ENCODE data around the gene CLDN18. TPM values are rescaled to one million over a fixed set of nuclear protein-coding genes. Genes with fewer than 3 reads are reported as not detected.

CLDN18 gene
- not detected in 2 replicates for total RNA-seq

GRCh38 chr3:138009476-138010272 is at the start of gene CLDN18:
Gene CLDN18 (plus strand): TSS chr3:138010165. CDS start chr3:138010226, 61 bp downstream.
- TF ChIP-seq CTCF (IDR thresholded peaks at IDR 0.05; ENCODE audit: insufficient read depth, low read length, poor library complexity, severe bottlenecking), result no peak
- Histone ChIP-seq H3K36me3 (ENCODE audit: control insufficient read depth, insufficient read depth, low read length) (no peaks in the 10 kb centered on the region), H3K27me3 (ENCODE audit: control insufficient read depth, insufficient read depth, low read length) (no peaks in the 10 kb centered on the region), H3K4me3 (ENCODE audit: low read depth, low read length) (no peak within 1 kb of the TSS)
- DNase-seq (ENCODE audit: low read depth), result no peak

GRCh38 chr3:137962251-137962650 is 47.7 kb upstream of the CLDN18 start:
- H3K27me3 ChIP-seq (ENCODE audit: control insufficient read depth, insufficient read depth, low read length), result no peaks in the 10 kb centered on the region
- DNase-seq (ENCODE audit: low read depth), result no peak
- H3K4me3 ChIP-seq (ENCODE audit: low read depth, low read length), result no peak overlapping the region
- no peak for TF ChIP-seq CTCF (IDR thresholded peaks at IDR 0.05; ENCODE audit: insufficient read depth, low read length, poor library complexity, severe bottlenecking)
- no peaks in the 10 kb centered on the region for H3K36me3 ChIP-seq (ENCODE audit: control insufficient read depth, insufficient read depth, low read length)

GRCh38 chr3:137963463-137963862 is 46.5 kb upstream of the CLDN18 start:
- Histone ChIP-seq H3K27me3 (ENCODE audit: control insufficient read depth, insufficient read depth, low read length) (no peaks in the 10 kb centered on the region), H3K36me3 (ENCODE audit: control insufficient read depth, insufficient read depth, low read length) (no peaks in the 10 kb centered on the region), H3K4me3 (ENCODE audit: low read depth, low read length) (no peak overlapping the region)
- no peak for TF ChIP-seq CTCF (IDR thresholded peaks at IDR 0.05; ENCODE audit: insufficient read depth, low read length, poor library complexity, severe bottlenecking)
- DNase-seq (ENCODE audit: low read depth), result no peak

GRCh38 chr3:137970914-137971831 is 38.8 kb upstream of the CLDN18 start:
- Histone ChIP-seq H3K4me3 (ENCODE audit: low read depth, low read length) (no peak overlapping the region), H3K27me3 (ENCODE audit: control insufficient read depth, insufficient read depth, low read length) (no peaks in the 10 kb centered on the region), H3K36me3 (ENCODE audit: control insufficient read depth, insufficient read depth, low read length) (no peaks in the 10 kb centered on the region)
- peak; percentile 18 for DNase-seq (ENCODE audit: low read depth)
- peak; percentile 97 for TF ChIP-seq CTCF (IDR thresholded peaks at IDR 0.05; ENCODE audit: insufficient read depth, low read length, poor library complexity, severe bottlenecking)

- DNase-seq (ENCODE audit: low read depth), result no peak
- TF ChIP-seq CTCF (IDR thresholded peaks at IDR 0.05; ENCODE audit: insufficient read depth, low read length, poor library complexity, severe bottlenecking), result no peak
- H3K27me3 ChIP-seq (ENCODE audit: control insufficient read depth, insufficient read depth, low read length), result no peaks in the 10 kb centered on the region
Observed at GRCh38 chr3:137972396-137972795, 37.6 kb upstream of the CLDN18 start.

More at GRCh38 chr3:137972396-137972795, 37.6 kb upstream of the CLDN18 start:
- no peak overlapping the region for H3K4me3 ChIP-seq (ENCODE audit: low read depth, low read length)
- no peaks in the 10 kb centered on the region for H3K36me3 ChIP-seq (ENCODE audit: control insufficient read depth, insufficient read depth, low read length)

Data from kidney epithelial cell (primary cell).